Liver (tissue), 9 donors: ENCODE measurements around the gene TBC1D7. TPM values are rescaled to one million over a fixed set of nuclear protein-coding genes. Genes with fewer than 3 reads are reported as not detected.

Source experiments
- DNase-seq: peaks from one replicate; pipeline ENCODE4 v3.0.0-alpha.2; 2017; ENCODE audit warnings: low spot score
- H3K27ac ChIP-seq, 2 donors: one replicate each; pipeline ENCODE4 v1.7.0; 2013; ENCODE audit warnings: inconsistent platforms in 2 of 2, low read length in 2 of 2, control low read depth in 1 of 2, low read depth in 1 of 2, mild to moderate bottlenecking in 1 of 2
- H3K27me3 ChIP-seq, 4 donors: one replicate each; pipeline versions ENCODE4 v1.6.1 to v1.7.0; 2013; ENCODE audit warnings: low read length in 3 of 4, inconsistent platforms in 1 of 4, mild to moderate bottlenecking in 1 of 4, moderate library complexity in 1 of 4; ENCODE audit not compliant: control insufficient read depth in 4 of 4, insufficient read depth in 4 of 4
- H3K36me3 ChIP-seq, 4 donors: one replicate each; pipeline versions ENCODE4 v1.6.1 to v1.7.0; 2013; ENCODE audit warnings: low read length in 3 of 4, mild to moderate bottlenecking in 3 of 4, low read depth in 1 of 4, moderate library complexity in 1 of 4; ENCODE audit not compliant: control insufficient read depth in 4 of 4, insufficient read depth in 3 of 4
- H3K4me1 ChIP-seq, 4 donors: one replicate each; pipeline versions ENCODE4 v1.6.1 to v1.7.0; 2013; ENCODE audit warnings: low read length in 3 of 4, mild to moderate bottlenecking in 3 of 4, moderate library complexity in 1 of 4; ENCODE audit not compliant: control insufficient read depth in 4 of 4, insufficient read depth in 4 of 4
- H3K4me3 ChIP-seq, 3 donors: one replicate each; pipeline versions ENCODE4 v1.6.1 to v1.7.0; 2013; ENCODE audit warnings: low read length in 3 of 3, control low read depth in 1 of 3, low read depth in 1 of 3, mild to moderate bottlenecking in 1 of 3
- H3K9ac ChIP-seq, 2 donors: one replicate each; pipeline ENCODE4 v1.7.0; 2013; ENCODE audit warnings: low read length in 2 of 2, mild to moderate bottlenecking in 2 of 2, moderate library complexity in 2 of 2, control low read depth in 1 of 2, low read depth in 1 of 2
- H3K9me3 ChIP-seq, 4 donors: one replicate each; pipeline versions ENCODE4 v1.6.1 to v1.7.0; 2013; ENCODE audit warnings: low read length in 3 of 4; ENCODE audit not compliant: control insufficient read depth in 4 of 4
- ATF3 ChIP-seq: IDR thresholded peaks from 2 replicates; pipeline ENCODE4 v1.6.1; 2016; ENCODE audit warnings: antibody characterized with exemption
- EGR1 ChIP-seq, 2 donors: IDR thresholded peaks; 2 replicates each; pipeline ENCODE4 v1.6.1; 2016 to 2018; ENCODE audit warnings: antibody characterized with exemption in 2 of 2, low read depth in 2 of 2
- FOXA1 ChIP-seq: IDR thresholded peaks from 2 replicates; pipeline ENCODE4 v1.6.1; 2016; ENCODE audit warnings: antibody characterized with exemption
- FOXA2 ChIP-seq: IDR thresholded peaks from 2 replicates; pipeline ENCODE4 v1.6.1; 2016; ENCODE audit warnings: antibody characterized with exemption
- GABPA ChIP-seq, 2 donors: IDR thresholded peaks in 1 of 2; conservative IDR thresholded peaks in 1 of 2; 2 replicates each; pipeline ENCODE4 v1.6.1; 2016; ENCODE audit warnings: antibody characterized with exemption in 2 of 2, mild to moderate bottlenecking in 1 of 2, moderate library complexity in 1 of 2
- HNF4A ChIP-seq, 2 donors: conservative IDR thresholded peaks; 2 replicates each; pipeline ENCODE4 v1.6.1; 2016; ENCODE audit warnings: antibody characterized with exemption in 2 of 2, mild to moderate bottlenecking in 2 of 2
- HNF4G ChIP-seq: IDR thresholded peaks from 2 replicates; pipeline ENCODE4 v1.6.1; 2016; ENCODE audit warnings: antibody characterized with exemption
- JUND ChIP-seq, 2 donors: IDR thresholded peaks; 2 replicates each; pipeline ENCODE4 v1.6.1; 2016; ENCODE audit warnings: antibody characterized with exemption in 2 of 2
- NR2F2 ChIP-seq: IDR thresholded peaks from 2 replicates; pipeline ENCODE4 v1.6.1; 2016; ENCODE audit warnings: antibody characterized with exemption
- SP1 ChIP-seq: IDR thresholded peaks from 2 replicates; pipeline ENCODE4 v1.6.1; 2018; ENCODE audit warnings: antibody characterized with exemption, mild to moderate bottlenecking
- YY1 ChIP-seq: IDR thresholded peaks from 2 replicates; pipeline ENCODE4 v1.6.1; 2016; ENCODE audit warnings: antibody characterized with exemption, mild to moderate bottlenecking
- ZBTB33 ChIP-seq: IDR thresholded peaks from 2 replicates; pipeline ENCODE4 v1.6.1; 2016; ENCODE audit warnings: antibody characterized with exemption
- WGBS: extraction: QIAGEN DNeasy Blood & Tissue Kit; methylation state at CpG from one replicate; pipeline ENCODE4 v1.1.7; 2013; 5-methylcytosine and 5-hydroxymethylcytosine counted together
- polyA plus RNA-seq, 2 donors: library from polyadenylated mRNA; stranded (reverse) in 1 of 2; unstranded in 1 of 2; fragments of 200-250 nt in 1 of 2; fragments of >200 nt in 1 of 2; fragmentation: Nextera tagmentation in 1 of 2; extraction: Ambion mirVana in 1 of 2; gene quantifications; one replicate each; pipeline versions ENCODE4 v1.2.1 to v1.2.3, GENCODE V29; 2013 to 2015
- total RNA-seq, 2 donors: library from RNA; depleted of rRNA; stranded (reverse); fragments of >200 nt; gene quantifications; one replicate each; pipeline ENCODE4 v1.2.3, GENCODE V29; 2014
- TF ChIP-seq, protein P1 (sequence below): IDR thresholded peaks from 2 replicates; pipeline ENCODE4 v1.6.1; 2016; ENCODE audit warnings: antibody characterized with exemption, mild to moderate bottlenecking
- TF ChIP-seq, protein P2 (sequence below): fragments of 150-350 bp; IDR thresholded peaks from 2 replicates; pipeline ENCODE4 v1.5.1; 2017; ENCODE audit warnings: improper control_type of control experiment, low read depth, low read length; ENCODE audit not compliant: missing input control
- TF ChIP-seq, protein P3 (sequence below): IDR thresholded peaks from 2 replicates; pipeline ENCODE4 v1.6.1; 2016; ENCODE audit warnings: antibody characterized with exemption
- donor health status: healthy.
- donor health status: healthy.
- donor health status: healthy.
- donor health status: healthy.
- donor health status: healthy.

Gene TBC1D7
- total and polyA plus RNA-seq, 4 donors = 9.6 to 18.8 (median 10.6) TPM

DNA sequence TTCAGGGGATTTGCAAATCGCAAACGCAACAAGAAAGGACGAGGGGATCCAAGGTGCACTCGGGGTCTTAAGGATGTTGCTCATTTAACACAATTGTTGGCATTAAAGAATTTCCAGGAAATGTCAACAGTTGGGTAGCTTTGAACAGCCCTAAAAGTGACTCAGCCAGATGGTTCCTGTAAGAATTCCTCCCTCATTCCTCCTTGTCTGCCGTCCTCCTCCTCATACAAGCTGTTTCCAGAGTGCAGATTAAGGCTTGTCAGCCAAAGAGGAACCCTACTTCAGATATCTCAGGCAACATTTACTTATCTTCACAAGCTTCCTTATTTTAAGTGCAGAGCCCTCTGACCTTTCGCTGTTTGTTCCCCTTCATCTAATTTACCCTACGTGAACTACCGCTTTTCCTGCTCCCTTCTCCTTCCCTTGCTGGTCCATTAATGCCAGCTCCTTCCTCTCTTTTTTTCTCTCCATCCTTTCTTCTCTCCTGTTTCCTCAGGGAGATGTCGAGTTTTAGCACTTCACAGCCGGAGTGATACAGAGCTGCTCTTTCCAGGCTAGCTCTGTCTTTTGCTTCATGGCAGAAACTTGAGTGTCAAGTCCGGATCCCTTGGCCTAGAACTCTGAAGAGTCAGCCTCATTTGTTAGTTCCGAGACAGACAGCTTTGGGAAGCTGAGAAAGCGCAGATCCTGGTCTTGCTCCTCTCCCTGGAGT lies 26.1 kb upstream of the TBC1D7 start:
- no peak for TF ChIP-seq ZBTB33
- TF ChIP-seq NR2F2 = peak; percentile 54
- no peak for DNase-seq
- Histone ChIP-seq H3K9me3 (no peaks in the 10 kb centered on the region), H3K4me3 (no peak overlapping the region), H3K4me1 (peaks cover 0 to 3% (median 0%) of the 10 kb centered on the region in 4 donors), H3K27ac (peak overlapping the region in 1 of 2 donors; percentile 24), H3K9ac (no peak overlapping the region), H3K36me3 (no peaks in the 10 kb centered on the region), H3K27me3 (no peaks in the 10 kb centered on the region)
- WGBS = 78% methylated on average over 13 of the region's 13 CpGs

DNA sequence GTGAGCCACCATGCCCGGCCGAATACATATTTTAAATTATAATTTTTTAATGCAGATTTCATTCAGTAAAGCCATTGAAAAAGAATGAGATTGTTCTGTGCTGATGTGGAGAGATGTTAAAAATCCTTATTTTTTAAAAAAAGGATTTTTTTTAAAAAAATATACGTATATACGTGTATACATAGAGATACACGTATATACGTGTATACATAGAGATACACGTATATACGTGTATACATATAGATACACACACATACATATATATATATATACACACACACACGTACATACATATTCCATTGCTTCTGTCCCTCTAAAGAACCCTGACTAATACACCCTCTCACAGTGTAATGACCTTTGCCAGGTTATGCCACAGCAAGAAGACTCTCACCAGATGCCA lies 23.8 kb upstream of the TBC1D7 start:
- TF ChIP-seq SP1 (no peak), EGR1 (IDR thresholded peaks at IDR 0.05; ENCODE audit: low read depth in 2 of 2) (no peak), JUND (IDR thresholded peaks at IDR 0.05) (no peak), ATF3 (no peak), GABPA (IDR thresholded peaks at IDR 0.05 in 1 of 2, conservative IDR thresholded peaks at IDR 0.05 in 1 of 2) (no peak), FOXA1 (no peak), HNF4G (no peak), YY1 (no peak), FOXA2 (no peak), HNF4A (conservative IDR thresholded peaks at IDR 0.05) (no peak)
- TF ChIP-seq, protein P1, sequence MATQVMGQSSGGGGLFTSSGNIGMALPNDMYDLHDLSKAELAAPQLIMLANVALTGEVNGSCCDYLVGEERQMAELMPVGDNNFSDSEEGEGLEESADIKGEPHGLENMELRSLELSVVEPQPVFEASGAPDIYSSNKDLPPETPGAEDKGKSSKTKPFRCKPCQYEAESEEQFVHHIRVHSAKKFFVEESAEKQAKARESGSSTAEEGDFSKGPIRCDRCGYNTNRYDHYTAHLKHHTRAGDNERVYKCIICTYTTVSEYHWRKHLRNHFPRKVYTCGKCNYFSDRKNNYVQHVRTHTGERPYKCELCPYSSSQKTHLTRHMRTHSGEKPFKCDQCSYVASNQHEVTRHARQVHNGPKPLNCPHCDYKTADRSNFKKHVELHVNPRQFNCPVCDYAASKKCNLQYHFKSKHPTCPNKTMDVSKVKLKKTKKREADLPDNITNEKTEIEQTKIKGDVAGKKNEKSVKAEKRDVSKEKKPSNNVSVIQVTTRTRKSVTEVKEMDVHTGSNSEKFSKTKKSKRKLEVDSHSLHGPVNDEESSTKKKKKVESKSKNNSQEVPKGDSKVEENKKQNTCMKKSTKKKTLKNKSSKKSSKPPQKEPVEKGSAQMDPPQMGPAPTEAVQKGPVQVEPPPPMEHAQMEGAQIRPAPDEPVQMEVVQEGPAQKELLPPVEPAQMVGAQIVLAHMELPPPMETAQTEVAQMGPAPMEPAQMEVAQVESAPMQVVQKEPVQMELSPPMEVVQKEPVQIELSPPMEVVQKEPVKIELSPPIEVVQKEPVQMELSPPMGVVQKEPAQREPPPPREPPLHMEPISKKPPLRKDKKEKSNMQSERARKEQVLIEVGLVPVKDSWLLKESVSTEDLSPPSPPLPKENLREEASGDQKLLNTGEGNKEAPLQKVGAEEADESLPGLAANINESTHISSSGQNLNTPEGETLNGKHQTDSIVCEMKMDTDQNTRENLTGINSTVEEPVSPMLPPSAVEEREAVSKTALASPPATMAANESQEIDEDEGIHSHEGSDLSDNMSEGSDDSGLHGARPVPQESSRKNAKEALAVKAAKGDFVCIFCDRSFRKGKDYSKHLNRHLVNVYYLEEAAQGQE = no peak
- TF ChIP-seq, protein P2, sequence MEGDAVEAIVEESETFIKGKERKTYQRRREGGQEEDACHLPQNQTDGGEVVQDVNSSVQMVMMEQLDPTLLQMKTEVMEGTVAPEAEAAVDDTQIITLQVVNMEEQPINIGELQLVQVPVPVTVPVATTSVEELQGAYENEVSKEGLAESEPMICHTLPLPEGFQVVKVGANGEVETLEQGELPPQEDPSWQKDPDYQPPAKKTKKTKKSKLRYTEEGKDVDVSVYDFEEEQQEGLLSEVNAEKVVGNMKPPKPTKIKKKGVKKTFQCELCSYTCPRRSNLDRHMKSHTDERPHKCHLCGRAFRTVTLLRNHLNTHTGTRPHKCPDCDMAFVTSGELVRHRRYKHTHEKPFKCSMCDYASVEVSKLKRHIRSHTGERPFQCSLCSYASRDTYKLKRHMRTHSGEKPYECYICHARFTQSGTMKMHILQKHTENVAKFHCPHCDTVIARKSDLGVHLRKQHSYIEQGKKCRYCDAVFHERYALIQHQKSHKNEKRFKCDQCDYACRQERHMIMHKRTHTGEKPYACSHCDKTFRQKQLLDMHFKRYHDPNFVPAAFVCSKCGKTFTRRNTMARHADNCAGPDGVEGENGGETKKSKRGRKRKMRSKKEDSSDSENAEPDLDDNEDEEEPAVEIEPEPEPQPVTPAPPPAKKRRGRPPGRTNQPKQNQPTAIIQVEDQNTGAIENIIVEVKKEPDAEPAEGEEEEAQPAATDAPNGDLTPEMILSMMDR = no peak
- TF ChIP-seq, protein P3, sequence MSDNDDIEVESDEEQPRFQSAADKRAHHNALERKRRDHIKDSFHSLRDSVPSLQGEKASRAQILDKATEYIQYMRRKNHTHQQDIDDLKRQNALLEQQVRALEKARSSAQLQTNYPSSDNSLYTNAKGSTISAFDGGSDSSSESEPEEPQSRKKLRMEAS = no peak
- Histone ChIP-seq H3K27me3 (no peaks in the 10 kb centered on the region), H3K9me3 (no peaks in the 10 kb centered on the region), H3K27ac (no peak overlapping the region), H3K36me3 (no peaks in the 10 kb centered on the region), H3K4me3 (no peak overlapping the region), H3K4me1 (peaks cover 0 to 3% (median 0%) of the 10 kb centered on the region in 4 donors), H3K9ac (no peak overlapping the region)
- WGBS = 96% methylated on average over 9 of the region's 9 CpGs
- no peak for DNase-seq
